ENCODE measurements around the gene KAT2B. TPM values are rescaled to one million over a fixed set of nuclear protein-coding genes. Genes with fewer than 3 reads are reported as not detected.

KAT2B gene
- total and polyA plus RNA-seq, 2 of the 8 experiments (the other 6 are each of a cell fraction or from before 2014, with no cell fraction given): 0.24 to 0.91 TPM

GRCh38 chr3:20076296-20076997 is 36.2 kb downstream of the KAT2B start:
- no peaks in the 10 kb centered on the region for H3K36me3 ChIP-seq (ENCODE audit: control insufficient read depth in 2 of 4, insufficient read depth in 4 of 4, low read length in 3 of 4)
- peaks cover 0 to 6% (median 4%) of the 10 kb centered on the region in 4 experiments; a peak in 3 of 7 replicates for H3K4me1 ChIP-seq (replicated peaks in 1 of 4; ENCODE audit: control insufficient read depth in 3 of 4, insufficient read depth in 4 of 4, low read length in 3 of 4)
- H2BK20ac ChIP-seq (ENCODE audit: low read length): no peak overlapping the region
- ChIA-PET CTCF (ENCODE audit: partially characterized antibody) (no interaction called here), POLR2A (ENCODE audit: partially characterized antibody) (no interaction called here)
- H2AK5ac ChIP-seq (ENCODE audit: low read depth, low read length): no peak overlapping the region
- H2AFZ ChIP-seq (ENCODE audit: low read length): no peak overlapping the region
- no peak overlapping the region for H2BK12ac ChIP-seq (ENCODE audit: low read depth, low read length)
- WGBS, 2 experiments (ENCODE audit: extremely low coverage in 1 of 2, insufficient coverage in 1 of 2, insufficient read length in 1 of 2, insufficient replicate concordance in 2 of 2, low coverage in 1 of 2, low lambda C conversion rate in 2 of 2, missing lambda C conversion rate in 1 of 2): 85% methylated on average over 6 of the region's 6 CpGs; no CpG with 5 or more reads in 1 of the 2 experiments
- H4K20me1 ChIP-seq (replicated peaks in 1 of 2; ENCODE audit: control insufficient read depth in 1 of 2, insufficient read depth in 2 of 2, low read length in 2 of 2): no peaks in the 10 kb centered on the region
- no peak overlapping the region for H2BK120ac ChIP-seq (replicated peaks; ENCODE audit: low read depth, low read length)
- H3K14ac ChIP-seq (ENCODE audit: insufficient read length): no peak overlapping the region
- no peaks in the 10 kb centered on the region for H3K79me2 ChIP-seq (ENCODE audit: control insufficient read depth in 1 of 2, insufficient read depth in 2 of 2, low read length in 2 of 2)
- H3K23ac ChIP-seq (ENCODE audit: insufficient read length): no peak overlapping the region
- no peak overlapping the region for H4K91ac ChIP-seq (replicated peaks; ENCODE audit: insufficient read length, low read length)
- H3K4ac ChIP-seq (replicated peaks; ENCODE audit: insufficient read length, low read depth, low read length): no peak overlapping the region
- DNase-seq (ENCODE audit: low read depth in 1 of 2, low spot score in 2 of 2) (no peak), FAIRE-seq (no peak)
- H4K8ac ChIP-seq (ENCODE audit: extremely low read depth, insufficient read depth, low read length): no peak overlapping the region
- no peaks in the 10 kb centered on the region for H3K27me3 ChIP-seq (replicated peaks in 1 of 4; ENCODE audit: control insufficient read depth in 3 of 4, extremely low read depth in 1 of 4, insufficient read depth in 3 of 4, low read length in 3 of 4)
- no peak overlapping the region for H3K18ac ChIP-seq (ENCODE audit: extremely low read depth, low read length)
- no peak overlapping the region for H3K9ac ChIP-seq (replicated peaks in 1 of 4; ENCODE audit: extremely low read depth in 1 of 4, low read depth in 3 of 4, low read length in 3 of 4)
- no peak overlapping the region for H2BK5ac ChIP-seq (ENCODE audit: low read depth, low read length)
- no peak overlapping the region for H3K4me2 ChIP-seq (ENCODE audit: insufficient read depth in 1 of 2, low read depth in 2 of 2, low read length in 2 of 2)
- no peak overlapping the region for H3K56ac ChIP-seq (replicated peaks; ENCODE audit: insufficient read length, low read depth, low read length)
- H4K5ac ChIP-seq (ENCODE audit: insufficient read length, low read depth, low read length): no peak overlapping the region
- H3K4me3 ChIP-seq (ENCODE audit: extremely low read depth in 1 of 4, insufficient read depth in 2 of 4, low read depth in 3 of 4, low read length in 4 of 4): no peak overlapping the region
- H3K79me1 ChIP-seq (ENCODE audit: low read depth, low read length): no peaks in the 10 kb centered on the region
- no peak for TF ChIP-seq RXRA (IDR thresholded peaks at IDR 0.05; ENCODE audit: insufficient read depth, low read depth, low read length)
- no peak for TF ChIP-seq CTCF (IDR thresholded peaks at IDR 0.05; ENCODE audit: control extremely low read depth in 1 of 3, insufficient read depth in 1 of 3, low read depth in 1 of 3, low read length in 3 of 3)
- TF ChIP-seq TAF7 (optimal IDR thresholded peaks at IDR 0.05; ENCODE audit: borderline replicate concordance, low read depth, low read length): no peak
- TF ChIP-seq SIN3A (conservative IDR thresholded peaks at IDR 0.05 in 1 of 2, IDR thresholded peaks at IDR 0.05 in 1 of 2; ENCODE audit: low read depth in 1 of 2, low read length in 2 of 2): no peak
- TF ChIP-seq NANOG (IDR thresholded peaks at IDR 0.05; ENCODE audit: insufficient read depth, low read depth, low read length, poor library complexity, severe bottlenecking): no peak
- no peak for TF ChIP-seq SUZ12 (IDR thresholded peaks at IDR 0.05; ENCODE audit: low read length)
- TF ChIP-seq CEBPB (IDR thresholded peaks at IDR 0.05; ENCODE audit: low read depth, low read length): no peak
- TF ChIP-seq CTBP2 (IDR thresholded peaks at IDR 0.05; ENCODE audit: borderline replicate concordance, insufficient read depth, insufficient read length, low read length): no peak
- TF ChIP-seq POLR2AphosphoS5 (IDR thresholded peaks at IDR 0.05; ENCODE audit: low read depth, low read length): no peak
- no peaks in the 10 kb centered on the region for H3K9me3 ChIP-seq (ENCODE audit: insufficient read depth in 2 of 2, low read depth in 1 of 2, low read length in 1 of 2)
- H3K27ac ChIP-seq (ENCODE audit: low read depth, low read length): no peak overlapping the region
- H3K23me2 ChIP-seq (ENCODE audit: low read depth, low read length): no peaks in the 10 kb centered on the region
- H2BK15ac ChIP-seq (ENCODE audit: low read length): no peak overlapping the region
